T-helper 1 cell (primary cell): Measurements from ENCODE around the gene INAVA.
"Not testable (repeated sequence)": the region's sequence is repeated elsewhere in the genome, so short reads cannot be mapped to it uniquely, and the experiment has no call there.

Experiments
- DNase-seq, 5 donors: peaks; one replicate each; pipeline ENCODE4 v3.0.0-alpha.2; 2012 to 2020

Gene INAVA

GRCh38 chr1:200922406-200922805 is 27.7 kb downstream of the INAVA start:
- DNase-seq: no peak

- DNase-seq: no peak
Measured at GRCh38 chr1:200923601-200924000, 28.9 kb downstream of the INAVA start.

DNA sequence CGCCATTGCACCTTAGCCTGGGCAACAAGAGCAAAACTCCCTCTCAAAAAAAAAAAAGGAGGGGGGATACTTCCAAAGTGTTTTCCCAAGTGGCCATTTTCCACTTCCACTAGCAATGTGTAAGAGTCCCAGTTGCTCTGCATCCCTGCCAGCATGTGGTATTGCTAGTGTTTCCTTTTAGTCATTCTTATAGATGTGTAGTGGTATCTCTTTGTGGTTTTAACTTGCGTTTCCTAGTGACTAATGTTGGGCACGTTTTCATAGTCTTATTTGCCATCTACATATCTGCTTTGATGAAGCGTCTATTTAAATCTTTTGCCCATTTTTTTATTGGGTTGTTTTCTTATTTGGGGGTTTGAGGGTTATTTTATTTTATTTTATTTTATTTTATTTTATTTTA is 31.1 kb downstream of the INAVA start:
- peak in 1 of 5 donors; percentile 33 for DNase-seq

DNA sequence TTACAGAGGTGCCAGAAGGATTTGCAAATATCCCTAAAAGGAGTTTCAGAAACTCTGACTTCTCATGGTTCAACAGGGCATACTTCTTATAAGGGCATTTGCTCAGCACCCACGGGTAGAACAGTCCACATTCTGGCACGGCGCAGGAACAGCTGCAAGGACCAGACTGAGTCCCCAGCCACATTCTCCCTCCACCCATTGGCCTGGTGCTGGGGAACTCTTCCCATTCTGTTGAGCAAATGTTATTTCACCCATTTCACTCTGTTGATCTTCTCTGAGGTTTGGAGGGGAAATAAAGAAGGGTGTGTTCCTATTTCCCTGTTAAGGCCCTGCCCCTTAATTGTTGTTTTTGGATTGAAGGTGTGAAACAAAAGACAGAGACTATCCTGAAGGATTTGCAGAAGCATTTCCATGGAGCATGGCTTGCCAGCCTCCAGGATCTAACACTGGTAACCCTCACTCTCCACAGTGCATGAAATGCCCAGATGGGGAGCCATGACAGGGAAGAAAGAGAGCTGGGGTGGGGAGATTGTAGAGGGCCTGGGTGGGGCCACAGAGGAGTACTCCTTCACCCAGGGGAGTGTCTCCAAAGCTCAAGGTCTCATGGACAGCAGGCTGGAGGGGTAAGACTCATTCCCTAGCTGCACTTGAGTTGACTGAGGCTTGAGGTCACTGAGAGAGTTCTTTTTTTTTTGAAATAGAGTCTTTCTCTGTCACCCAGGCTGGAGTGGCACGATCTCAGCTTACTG is 35.0 kb downstream of the INAVA start:
- DNase-seq: no peak

DNA sequence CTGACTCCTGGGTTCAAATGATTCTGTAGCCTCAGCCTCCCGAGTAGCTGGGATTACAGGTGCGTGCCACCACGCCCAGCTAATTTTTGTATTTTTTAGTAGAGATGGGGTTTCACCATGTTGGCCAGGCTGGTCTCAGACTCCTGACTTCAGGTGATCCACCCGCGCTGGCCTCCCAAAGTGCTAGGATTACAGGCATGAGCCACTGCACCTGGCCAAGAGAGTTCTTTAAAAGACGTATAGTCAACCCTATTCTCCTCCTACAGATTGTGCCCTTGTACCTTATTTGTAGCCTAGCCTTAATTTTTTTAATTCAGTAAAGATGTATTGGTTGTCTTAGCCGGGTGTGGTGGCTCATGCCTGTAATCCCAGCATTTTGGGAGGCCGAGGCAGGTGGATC is 35.6 kb downstream of the INAVA start:
- DNase-seq: not testable (repeated sequence)

GRCh38 chr1:200931776-200932175 is 37.1 kb downstream of the INAVA start:
- no peak for DNase-seq

DNA sequence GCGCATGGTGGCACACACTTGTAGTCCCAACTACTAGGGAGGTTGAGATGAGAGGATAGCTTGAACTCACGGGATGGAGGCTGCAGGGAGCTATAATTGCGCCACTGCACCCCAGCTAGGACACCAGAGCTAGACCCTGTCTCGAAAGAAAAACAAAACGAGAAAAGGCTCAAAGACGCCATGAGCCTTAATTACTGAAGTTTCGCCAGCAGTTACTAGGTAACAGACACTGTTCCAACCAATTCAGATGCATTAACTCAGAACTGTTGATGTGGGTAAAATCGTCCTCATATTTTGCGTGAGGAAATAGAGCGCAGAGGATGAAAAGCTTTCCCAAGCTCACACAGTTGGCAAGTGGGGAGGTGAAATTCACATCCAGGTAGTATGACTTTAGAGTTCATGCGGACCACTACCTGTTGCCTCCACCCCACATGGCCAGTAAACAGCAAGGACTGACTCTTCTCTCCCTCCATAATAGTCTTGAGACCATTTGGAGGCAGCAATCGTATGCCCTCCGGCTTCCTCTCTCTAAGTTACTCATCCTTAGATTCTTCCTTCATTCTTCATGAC is 40.1 kb downstream of the INAVA start:
- DNase-seq: no peak

DNA sequence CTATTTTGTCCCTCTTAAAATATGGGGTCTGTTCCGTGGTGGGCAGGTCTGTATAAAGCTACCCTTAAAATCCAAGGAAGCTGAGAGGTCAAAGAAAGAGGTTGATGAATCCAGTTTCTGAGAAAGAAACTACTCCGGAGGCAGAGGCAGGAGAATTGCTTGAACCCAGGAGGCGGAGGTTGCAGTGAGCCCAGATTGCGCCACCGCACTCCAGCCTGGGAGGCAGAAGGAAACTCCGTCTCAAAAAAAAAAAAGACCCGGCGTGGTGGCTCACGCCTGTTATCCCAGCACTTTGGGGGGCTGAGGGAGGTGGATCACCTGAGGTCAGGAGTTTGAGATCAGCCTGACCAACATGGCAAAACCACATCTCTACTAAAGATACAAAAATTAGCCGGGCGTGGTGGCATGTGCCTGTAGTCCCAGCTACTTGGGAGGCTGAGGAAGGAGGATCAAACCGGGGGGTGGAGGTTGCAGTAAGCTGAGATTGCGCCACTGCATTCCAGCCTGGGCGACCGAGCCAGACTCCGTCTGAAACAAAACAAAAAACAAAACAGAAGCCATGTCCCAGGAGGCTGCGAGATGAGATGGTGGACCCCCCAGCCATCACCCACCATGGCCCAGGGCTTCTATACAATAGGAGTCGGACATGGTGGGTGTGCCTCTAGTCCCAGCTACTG is 40.7 kb downstream of the INAVA start:
- not testable (repeated sequence) for DNase-seq

DNA sequence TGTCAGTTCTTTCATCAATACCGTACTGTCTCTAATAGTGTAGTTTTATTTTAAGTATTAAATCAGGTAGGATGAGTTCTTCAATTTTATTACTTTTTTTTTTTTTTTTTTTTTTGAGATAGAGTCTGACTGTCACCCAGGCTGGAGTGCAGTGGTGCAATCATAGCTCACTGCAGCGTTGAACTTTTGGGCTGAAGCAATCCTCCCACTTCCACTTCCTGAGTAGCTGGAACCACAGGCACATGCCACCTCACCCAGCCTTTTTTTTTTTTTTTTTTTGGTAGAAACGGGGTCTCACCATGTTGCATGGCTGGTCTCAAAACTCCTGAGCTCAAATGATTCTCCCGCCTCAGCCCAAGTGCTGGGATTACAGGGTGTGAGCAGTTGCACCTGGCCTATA is 44.3 kb downstream of the INAVA start:
- DNase-seq: peak in 1 of 5 donors; percentile 42

GRCh38 chr1:200945111-200945510 is 50.4 kb downstream of the INAVA start:
- no peak for DNase-seq

DNA sequence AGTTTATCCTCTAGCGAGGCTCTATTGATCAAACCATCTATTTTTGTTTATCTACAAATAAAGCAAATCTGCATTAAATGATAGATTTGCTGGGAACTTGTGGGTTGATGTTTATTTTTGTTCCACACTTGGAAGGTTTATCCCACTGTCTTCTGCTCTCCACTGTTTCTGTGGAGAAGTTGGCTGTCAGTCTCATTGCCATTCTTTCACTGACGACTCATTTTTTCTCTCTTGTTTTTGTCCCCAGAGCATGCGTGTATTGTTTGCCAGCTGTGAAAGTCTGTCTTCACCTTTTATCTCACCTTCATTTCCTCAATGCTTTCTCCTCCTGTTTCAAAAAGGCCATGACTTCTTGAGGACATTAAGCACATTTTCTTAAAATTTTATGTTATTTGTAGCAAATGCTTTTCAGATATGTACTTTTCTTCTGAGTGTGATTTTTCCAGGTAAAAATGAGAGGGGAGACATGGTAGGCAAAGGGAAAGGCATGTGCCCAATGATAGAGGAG is 52.4 kb downstream of the INAVA start:
- DNase-seq: no peak

DNA sequence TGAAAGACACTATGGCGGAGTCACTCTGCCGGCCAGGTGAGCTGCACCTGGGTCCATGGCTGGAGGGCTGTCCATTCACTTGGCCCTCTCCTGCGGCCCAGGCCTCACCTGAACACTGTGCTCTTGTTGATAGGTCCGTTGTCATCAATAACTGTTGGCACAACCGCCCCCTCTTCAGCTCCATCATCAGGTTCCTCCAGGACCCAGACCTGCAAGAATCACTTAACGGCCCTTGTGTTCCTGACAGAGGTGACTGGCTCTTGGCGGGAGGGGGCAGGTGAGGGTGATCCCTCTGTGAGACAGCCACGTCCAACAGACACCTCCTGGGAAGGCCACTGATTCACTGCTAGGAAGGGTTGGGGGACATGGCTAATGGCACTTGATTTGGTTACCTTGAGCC is 54.9 kb downstream of the INAVA start:
- DNase-seq: no peak

- DNase-seq: no peak
Measured at GRCh38 chr1:200951016-200951415, 56.3 kb downstream of the INAVA start.

DNA sequence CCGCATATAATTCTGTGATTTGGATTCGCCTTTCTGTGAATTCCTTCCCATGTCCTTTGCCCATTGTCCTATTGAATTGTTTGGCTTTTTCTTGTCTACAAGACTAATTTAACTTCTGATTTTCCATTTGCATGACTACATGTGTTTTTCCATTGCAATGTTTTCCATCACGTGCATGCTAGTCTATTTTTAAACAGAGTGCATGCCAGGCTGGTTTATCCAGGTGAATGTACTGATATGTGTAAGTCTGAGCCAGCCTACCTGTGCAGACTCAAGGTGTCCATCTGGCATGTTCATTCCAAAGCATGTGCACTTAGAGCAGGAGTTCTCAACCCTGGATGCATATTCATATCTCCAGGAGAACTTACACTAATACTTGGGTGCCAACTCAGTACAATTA is 59.7 kb downstream of the INAVA start:
- no peak for DNase-seq

DNA sequence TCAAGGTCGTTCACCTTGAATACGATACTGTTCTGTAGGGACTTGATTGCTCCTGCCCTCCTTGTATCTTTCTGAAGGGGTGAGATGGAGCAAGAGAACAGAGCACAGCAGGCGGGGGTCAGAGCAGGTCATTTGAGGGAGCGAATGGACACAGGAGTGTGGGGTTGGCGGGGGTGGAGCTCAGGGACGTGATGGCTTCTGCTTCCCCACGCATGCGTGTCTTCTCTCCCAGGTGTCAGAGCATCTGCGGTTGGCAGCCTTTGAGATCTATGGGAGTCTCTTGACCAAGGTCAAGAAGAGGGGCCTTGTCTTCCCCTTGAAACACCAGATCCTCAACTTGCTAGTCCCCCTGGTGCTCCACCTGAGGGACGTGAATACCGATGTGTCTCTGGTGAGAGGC is 63.9 kb downstream of the INAVA start:
- no peak for DNase-seq

GRCh38 chr1:200959411-200959921 is 64.8 kb downstream of the INAVA start:
- no peak for DNase-seq

- DNase-seq: no peak
Measured at GRCh38 chr1:200960236-200960947, 65.7 kb downstream of the INAVA start.

- no peak for DNase-seq
Measured at GRCh38 chr1:200960948-200961340, 66.2 kb downstream of the INAVA start.

GRCh38 chr1:200962151-200962550 is 67.5 kb downstream of the INAVA start:
- DNase-seq: not testable (repeated sequence)

DNA sequence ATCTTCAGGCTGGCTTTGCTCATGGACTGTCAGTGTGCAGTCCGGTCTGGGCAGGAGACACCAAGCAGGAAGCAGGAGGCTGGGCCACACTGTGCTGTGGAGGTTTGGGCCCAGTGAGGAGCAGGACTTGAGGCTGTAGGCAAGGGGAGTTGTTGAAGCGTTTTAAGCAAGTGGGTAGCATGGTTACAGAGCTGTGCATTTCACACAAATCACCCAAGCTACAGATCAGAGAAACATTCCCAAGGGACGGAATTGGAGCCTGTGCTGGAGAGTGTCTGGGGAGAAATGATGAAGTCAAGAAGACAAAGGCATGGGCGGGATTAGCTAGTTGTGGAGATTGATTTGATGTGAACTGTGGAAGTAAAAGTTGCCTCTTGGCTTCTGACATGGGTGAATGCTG is 67.9 kb downstream of the INAVA start:
- DNase-seq: no peak

DNA sequence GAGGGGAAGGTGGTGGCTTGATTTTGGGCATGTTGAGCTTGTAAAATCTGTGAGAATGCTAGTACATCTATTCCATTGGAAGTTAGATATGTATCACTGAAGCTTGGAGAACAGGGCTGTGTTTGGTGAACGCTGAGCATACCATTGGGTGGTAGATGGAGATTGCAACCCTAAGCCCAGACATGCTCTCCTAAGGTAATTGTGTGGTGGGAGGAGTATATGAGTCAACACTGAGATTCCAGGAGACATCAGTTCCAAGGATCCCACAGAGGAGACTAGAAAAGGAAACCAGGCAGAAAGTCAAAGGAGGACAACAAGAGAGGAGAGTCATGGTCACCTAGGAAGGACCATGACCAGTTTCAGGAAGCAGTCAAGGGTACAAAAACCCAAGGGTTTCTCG is 68.4 kb downstream of the INAVA start:
- no peak for DNase-seq

DNA sequence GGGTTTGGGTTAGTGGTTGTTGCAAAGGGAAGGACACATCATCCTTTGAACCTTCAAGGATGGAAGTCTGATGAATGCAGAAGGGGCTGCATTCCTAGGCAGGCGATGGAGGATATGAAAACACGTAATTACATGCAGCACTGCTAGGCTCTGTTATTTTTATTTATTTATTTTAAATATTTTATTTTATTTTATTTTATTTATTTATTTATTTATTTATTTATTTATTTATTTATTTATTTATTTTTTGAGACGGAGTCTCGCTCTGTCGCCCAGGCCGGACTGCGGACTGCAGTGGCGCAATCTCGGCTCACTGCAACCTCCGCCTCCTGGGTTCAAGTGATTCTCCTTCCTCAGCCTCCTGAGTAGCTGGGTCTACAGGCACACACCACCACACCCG is 69.2 kb downstream of the INAVA start:
- DNase-seq: not testable (repeated sequence)
